ENCODE results near the gene FAM241B. TPM values are rescaled to one million over a fixed set of nuclear protein-coding genes. Genes with fewer than 3 reads are reported as not detected.

Gene FAM241B
- total RNA-seq, 1 donor from 2014 or later: 2.6 TPM

DNA sequence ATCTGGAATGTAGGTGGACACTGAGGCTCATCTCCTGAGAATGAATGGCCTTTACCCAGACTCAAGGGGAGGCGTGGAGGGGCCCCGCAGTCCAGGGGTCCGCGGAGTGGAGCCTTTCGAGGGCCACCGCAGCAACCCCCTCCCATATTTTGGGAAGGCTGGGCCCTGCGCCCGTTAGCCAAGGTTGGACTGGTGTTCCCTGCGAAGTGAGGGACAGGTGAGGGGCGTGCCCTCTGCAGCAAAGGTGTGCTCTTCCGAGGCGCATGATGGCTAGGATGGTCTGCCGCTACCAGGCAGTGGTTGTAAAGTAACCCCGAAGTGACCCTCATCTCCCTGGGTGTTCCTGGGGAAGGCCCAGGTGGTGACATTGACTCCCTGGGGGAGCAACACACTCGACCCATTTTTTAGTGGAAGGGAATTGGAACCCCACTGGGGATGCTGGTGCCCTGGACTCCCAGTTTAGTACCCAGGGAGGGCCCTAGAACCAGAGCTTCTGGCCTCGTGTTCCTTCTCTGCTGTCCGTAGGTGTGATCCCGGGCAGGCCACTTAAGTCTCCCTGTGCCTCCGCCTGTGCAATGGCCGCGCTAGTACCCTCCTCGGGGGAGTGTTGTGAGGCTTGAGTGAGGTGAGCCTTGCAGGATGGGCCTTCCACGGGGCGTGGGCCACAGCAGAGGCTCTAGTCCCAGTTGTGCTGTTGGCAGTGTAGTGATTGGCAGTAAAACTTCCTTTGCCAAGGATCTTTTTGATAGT lies 779 bp downstream of the FAM241B start:
- DNase-seq (ENCODE audit: low read depth): no peak

DNA sequence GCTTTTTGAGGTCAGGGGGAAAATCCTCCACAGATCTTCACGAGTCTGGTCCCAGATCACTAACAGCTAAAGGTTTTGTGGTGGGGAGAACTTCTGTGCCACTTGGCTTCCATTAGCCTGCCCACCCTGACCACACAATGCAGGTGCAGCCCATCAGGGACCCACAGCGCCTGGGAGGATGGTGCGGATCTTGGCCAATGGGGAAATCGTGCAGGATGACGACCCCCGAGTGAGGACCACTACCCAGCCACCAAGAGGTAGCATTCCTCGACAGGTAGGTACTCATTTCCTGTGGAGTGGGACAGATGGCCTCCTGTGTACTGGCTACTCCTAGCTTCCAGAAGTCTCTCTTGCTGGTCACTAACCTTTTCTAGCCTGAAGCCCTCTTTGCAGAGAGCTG lies 1.5 kb downstream of the FAM241B start:
- no peaks in the 10 kb centered on the region for H3K36me3 ChIP-seq (ENCODE audit: control insufficient read depth, insufficient read depth, low read length)
- TF ChIP-seq, protein P1, sequence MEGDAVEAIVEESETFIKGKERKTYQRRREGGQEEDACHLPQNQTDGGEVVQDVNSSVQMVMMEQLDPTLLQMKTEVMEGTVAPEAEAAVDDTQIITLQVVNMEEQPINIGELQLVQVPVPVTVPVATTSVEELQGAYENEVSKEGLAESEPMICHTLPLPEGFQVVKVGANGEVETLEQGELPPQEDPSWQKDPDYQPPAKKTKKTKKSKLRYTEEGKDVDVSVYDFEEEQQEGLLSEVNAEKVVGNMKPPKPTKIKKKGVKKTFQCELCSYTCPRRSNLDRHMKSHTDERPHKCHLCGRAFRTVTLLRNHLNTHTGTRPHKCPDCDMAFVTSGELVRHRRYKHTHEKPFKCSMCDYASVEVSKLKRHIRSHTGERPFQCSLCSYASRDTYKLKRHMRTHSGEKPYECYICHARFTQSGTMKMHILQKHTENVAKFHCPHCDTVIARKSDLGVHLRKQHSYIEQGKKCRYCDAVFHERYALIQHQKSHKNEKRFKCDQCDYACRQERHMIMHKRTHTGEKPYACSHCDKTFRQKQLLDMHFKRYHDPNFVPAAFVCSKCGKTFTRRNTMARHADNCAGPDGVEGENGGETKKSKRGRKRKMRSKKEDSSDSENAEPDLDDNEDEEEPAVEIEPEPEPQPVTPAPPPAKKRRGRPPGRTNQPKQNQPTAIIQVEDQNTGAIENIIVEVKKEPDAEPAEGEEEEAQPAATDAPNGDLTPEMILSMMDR (IDR thresholded peaks at IDR 0.05; ENCODE audit: insufficient read depth, low read length, severe bottlenecking): no peak
- DNase-seq (ENCODE audit: low read depth): no peak
- H3K4me3 ChIP-seq (ENCODE audit: low read depth, low read length): no peak overlapping the region
- no peak for FAIRE-seq
- H3K27me3 ChIP-seq (ENCODE audit: control insufficient read depth, insufficient read depth, low read length): no peaks in the 10 kb centered on the region

More for the DNA sequence above, 779 bp downstream of the FAM241B start:
- FAIRE-seq: no peak
- peak overlapping the region; percentile 56 for H3K4me3 ChIP-seq (ENCODE audit: low read depth, low read length)
- TF ChIP-seq, protein P1 (IDR thresholded peaks at IDR 0.05; ENCODE audit: insufficient read depth, low read length, severe bottlenecking): no peak
- no peaks in the 10 kb centered on the region for H3K36me3 ChIP-seq (ENCODE audit: control insufficient read depth, insufficient read depth, low read length)
- no peaks in the 10 kb centered on the region for H3K27me3 ChIP-seq (ENCODE audit: control insufficient read depth, insufficient read depth, low read length)

DNA sequence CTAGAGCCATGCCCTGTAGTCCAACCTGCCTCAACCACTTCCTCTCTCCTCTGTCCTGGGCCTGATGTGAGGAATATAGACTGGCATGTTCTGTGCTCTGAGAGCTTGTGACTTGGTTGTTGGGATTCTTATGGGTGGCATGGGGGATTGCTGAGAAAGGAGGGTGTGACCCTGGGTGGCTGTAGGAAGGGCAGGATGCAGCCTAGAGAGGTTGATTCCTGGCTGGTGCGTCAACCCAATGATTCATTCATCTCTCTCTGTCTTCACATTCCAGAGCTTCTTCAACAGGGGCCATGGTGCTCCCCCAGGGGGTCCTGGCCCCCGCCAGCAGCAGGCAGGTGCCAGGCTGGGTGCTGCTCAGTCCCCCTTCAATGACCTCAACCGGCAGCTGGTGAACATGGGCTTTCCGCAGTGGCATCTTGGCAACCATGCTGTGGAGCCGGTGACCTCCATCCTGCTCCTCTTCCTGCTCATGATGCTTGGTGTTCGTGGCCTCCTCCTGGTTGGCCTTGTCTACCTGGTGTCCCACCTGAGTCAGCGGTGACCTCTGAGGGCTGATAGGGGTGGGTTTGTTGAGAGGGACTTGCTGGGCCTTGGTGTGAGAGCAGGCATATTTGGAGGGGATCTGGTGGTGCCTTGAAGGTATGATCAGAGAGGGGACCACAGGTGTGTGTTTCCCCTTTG lies 2.6 kb downstream of the FAM241B start:
- TF ChIP-seq, protein P1 (IDR thresholded peaks at IDR 0.05; ENCODE audit: insufficient read depth, low read length, severe bottlenecking): no peak
- FAIRE-seq: no peak

DNA sequence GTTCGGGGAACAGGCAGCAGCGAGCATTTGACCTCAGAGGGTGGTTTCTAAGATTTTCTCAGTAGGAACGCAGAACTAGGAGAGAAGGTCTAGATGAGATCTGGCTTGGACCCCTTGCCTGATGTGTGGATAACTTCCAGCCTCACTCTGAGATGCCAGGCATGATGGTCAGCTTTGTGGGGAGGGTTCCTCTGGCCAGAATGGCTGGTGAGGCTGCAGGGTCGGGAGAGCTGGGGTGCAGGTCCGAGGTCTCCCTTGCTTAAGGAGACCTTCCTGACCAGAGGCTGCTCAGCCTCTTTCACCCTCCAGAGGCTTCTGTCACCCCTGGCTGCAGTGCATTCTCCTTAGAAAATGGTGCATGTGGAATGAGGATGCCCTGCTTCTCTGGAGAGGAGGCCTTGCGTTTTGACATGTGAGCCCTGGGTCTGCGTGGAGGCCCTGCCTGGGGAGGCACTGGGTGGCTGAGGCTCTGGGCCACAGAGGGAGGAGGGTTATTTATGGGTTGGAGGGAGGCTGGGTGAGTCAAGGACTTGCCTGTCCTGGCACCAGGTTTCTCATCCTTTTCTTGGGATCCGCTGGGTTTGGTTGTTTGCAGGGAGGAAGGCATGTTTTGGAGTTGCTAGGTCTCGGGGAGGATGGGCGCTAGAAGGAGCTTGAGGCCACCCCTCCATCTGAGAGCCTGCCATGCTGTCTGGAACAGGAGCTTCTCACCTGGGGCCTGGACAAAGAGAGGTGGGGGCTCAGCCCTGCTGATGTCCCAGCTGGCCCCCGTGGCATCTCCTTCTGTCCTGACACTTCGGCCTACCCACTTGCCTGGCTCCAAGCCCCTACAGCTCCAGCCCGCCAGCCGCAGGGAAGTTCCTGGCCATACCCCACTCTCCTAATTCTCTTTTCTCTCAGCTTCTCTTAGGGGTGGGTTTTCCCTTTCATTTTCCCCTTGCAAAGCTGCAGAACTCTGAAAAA lies 3.9 kb downstream of the FAM241B start:
- TF ChIP-seq, protein P1 (IDR thresholded peaks at IDR 0.05; ENCODE audit: insufficient read depth, low read length, severe bottlenecking): no peak
- H3K27me3 ChIP-seq (ENCODE audit: control insufficient read depth, insufficient read depth, low read length): no peaks in the 10 kb centered on the region
- no peaks in the 10 kb centered on the region for H3K36me3 ChIP-seq (ENCODE audit: control insufficient read depth, insufficient read depth, low read length)
- no peak overlapping the region for H3K4me3 ChIP-seq (ENCODE audit: low read depth, low read length)
- no peak for DNase-seq (ENCODE audit: low read depth)
- no peak for FAIRE-seq

More for the DNA sequence above, 2.6 kb downstream of the FAM241B start:
- Histone ChIP-seq H3K4me3 (ENCODE audit: low read depth, low read length) (no peak overlapping the region), H3K36me3 (ENCODE audit: control insufficient read depth, insufficient read depth, low read length) (no peaks in the 10 kb centered on the region), H3K27me3 (ENCODE audit: control insufficient read depth, insufficient read depth, low read length) (no peaks in the 10 kb centered on the region)
- no peak for DNase-seq (ENCODE audit: low read depth)

DNA sequence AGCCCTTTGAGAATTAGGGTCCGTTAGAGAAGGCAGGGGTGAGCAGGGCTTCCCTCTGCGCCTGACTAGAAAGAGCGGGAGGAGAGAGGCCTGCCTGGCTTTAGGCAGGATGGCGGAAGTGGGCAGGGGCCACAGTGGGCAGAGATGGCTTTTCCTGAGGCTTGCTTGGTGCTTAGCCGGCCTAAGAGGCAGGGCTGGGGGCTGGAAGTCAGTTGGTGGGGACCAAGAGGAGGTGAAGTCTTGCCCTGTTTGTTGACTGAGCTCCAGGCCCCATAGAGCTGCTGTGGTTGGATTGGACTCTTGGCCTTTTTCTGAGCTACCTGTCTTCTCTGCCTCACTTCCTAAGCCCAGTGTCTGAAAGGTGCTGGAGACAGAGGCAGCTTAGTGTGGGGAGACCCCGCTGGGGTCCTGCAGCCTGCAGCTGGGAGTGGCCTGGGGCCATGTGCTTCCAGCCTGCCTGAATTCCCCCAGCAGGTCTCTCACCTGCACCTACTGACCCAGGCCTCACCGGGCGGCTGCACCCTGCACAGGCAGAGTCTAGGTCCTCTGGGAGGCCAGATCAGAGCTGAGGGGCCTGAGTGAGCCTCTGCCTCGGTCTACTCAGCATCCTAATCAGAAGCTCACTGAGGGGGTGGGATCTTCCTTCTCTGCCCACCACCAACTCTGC lies 4.8 kb downstream of the FAM241B start:
- H3K4me3 ChIP-seq (ENCODE audit: low read depth, low read length): no peak overlapping the region
- no peaks in the 10 kb centered on the region for H3K36me3 ChIP-seq (ENCODE audit: control insufficient read depth, insufficient read depth, low read length)
- DNase-seq (ENCODE audit: low read depth) (no peak), FAIRE-seq (no peak)
- H3K27me3 ChIP-seq (ENCODE audit: control insufficient read depth, insufficient read depth, low read length): no peaks in the 10 kb centered on the region
- TF ChIP-seq, protein P1 (IDR thresholded peaks at IDR 0.05; ENCODE audit: insufficient read depth, low read length, severe bottlenecking): no peak

Data from bronchial epithelial cell (primary cell).